BLaER1 treated with 17β-estradiol and CSF1 and Interleukin-3, amounts not matched to agents 10 nM and 100 nM (cell line): ENCODE data around the gene RGS5.

Experiments
- H3K27ac ChIP-seq, 11 experiments: shearing (Covaris generic); formaldehyde crosslinking; 2 replicates each; pipeline ENCODE4 v1.8.1; 2022
- H3K27me3 ChIP-seq, 11 experiments: shearing (Covaris generic); formaldehyde crosslinking; 2 replicates each; pipeline ENCODE4 v1.8.1; 2022
- H3K36me3 ChIP-seq, 11 experiments: shearing (Covaris generic); formaldehyde crosslinking; 2 replicates each; pipeline ENCODE4 v1.8.1; 2022
- H3K4me1 ChIP-seq, 10 experiments: shearing (Covaris generic); formaldehyde crosslinking; 2 replicates each; pipeline ENCODE4 v1.8.1; 2022
- H3K4me2 ChIP-seq, 11 experiments: shearing (Covaris generic); formaldehyde crosslinking; 2 replicates each; pipeline ENCODE4 v1.8.1; 2022
- H3K4me3 ChIP-seq, 10 experiments: shearing (Covaris generic); formaldehyde crosslinking; 2 replicates each; pipeline ENCODE4 v1.8.1; 2022
- H3K9ac ChIP-seq, 11 experiments: shearing (Covaris generic); formaldehyde crosslinking; 2 replicates each; pipeline ENCODE4 v1.8.1; 2022
- H3K9me3 ChIP-seq, 11 experiments: shearing (Covaris generic); formaldehyde crosslinking; replicated peaks in 1 of 11; 2 replicates each; pipeline ENCODE4 v1.8.1; 2022
- H4K20me1 ChIP-seq, 11 experiments: shearing (Covaris generic); formaldehyde crosslinking; 2 replicates each; pipeline ENCODE4 v1.8.1; 2022
- Cebpa-rat ChIP-seq, 11 experiments: shearing (Covaris generic); IDR thresholded peaks; 2 replicates each; pipeline ENCODE4 v1.8.1; 2022

The RGS5 gene

GRCh38 chr1:163131981-163132380 is 70.7 kb downstream of the RGS5 start:
- no peak overlapping the region for H3K9ac ChIP-seq
- H3K4me1 ChIP-seq: no peaks in the 10 kb centered on the region
- H3K4me3 ChIP-seq: no peak overlapping the region
- no peaks in the 10 kb centered on the region for H3K36me3 ChIP-seq
- H3K27ac ChIP-seq: no peak overlapping the region
- no peaks in the 10 kb centered on the region for H3K27me3 ChIP-seq
- no peak for TF ChIP-seq Cebpa-rat (IDR thresholded peaks at IDR 0.05)
- H3K4me2 ChIP-seq: no peak overlapping the region
- H3K9me3 ChIP-seq: no peaks in the 10 kb centered on the region
- no peaks in the 10 kb centered on the region for H4K20me1 ChIP-seq

DNA sequence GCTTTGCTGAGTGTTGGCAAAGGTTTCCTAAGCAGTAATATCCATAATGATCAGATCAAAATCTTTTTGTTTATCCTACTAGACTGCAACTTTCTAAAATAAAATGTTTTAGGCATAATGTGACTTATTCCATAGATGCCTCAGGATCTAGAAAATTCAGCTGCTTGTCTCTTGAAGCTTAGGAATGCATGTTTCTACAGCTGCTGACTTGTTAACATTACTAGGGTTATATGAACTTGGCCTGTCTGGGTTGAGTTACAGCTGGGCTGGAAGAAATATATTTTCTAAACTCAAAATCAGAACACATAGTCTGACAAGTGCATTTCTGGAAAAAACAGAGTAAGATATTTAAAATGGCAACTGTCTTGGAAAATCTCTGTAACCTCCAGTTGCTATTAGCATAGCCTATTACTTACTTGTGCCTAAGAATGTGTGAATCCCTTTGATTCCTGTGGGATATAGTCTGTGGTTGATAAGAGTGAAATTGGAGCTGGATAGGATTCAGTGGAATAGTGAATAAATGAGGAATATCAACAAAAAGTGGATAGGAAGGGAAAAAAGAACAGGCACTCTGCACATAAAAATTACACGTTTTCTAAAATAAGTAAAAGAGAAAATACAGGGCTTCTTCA is 72.4 kb downstream of the RGS5 start:
- Histone ChIP-seq H3K27me3 (no peaks in the 10 kb centered on the region), H3K4me2 (no peak overlapping the region), H3K9me3 (no peaks in the 10 kb centered on the region), H3K9ac (no peak overlapping the region), H3K4me1 (no peaks in the 10 kb centered on the region), H3K27ac (no peak overlapping the region), H3K36me3 (no peaks in the 10 kb centered on the region), H3K4me3 (no peak overlapping the region), H4K20me1 (no peaks in the 10 kb centered on the region)
- no peak for TF ChIP-seq Cebpa-rat (IDR thresholded peaks at IDR 0.05)

DNA sequence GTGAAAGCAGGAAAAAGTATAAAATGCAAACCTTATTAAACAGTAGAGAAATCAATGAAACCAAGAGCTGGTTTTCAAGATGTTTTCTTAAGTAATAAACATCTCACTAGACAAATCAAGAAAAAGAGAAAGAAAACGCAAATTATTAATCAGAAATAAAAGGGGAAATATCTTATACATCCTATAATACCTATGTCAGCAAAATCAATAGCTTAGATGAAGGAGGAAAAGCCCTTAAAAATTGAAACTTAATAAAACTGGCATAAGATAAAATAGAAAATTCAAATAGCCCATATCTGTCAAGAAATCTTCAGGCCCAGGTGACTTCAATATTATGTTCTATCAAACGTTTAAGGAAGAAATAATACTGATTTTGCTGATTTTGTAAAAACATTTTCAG is 74.4 kb downstream of the RGS5 start:
- no peaks in the 10 kb centered on the region for H3K27me3 ChIP-seq
- no peak for TF ChIP-seq Cebpa-rat (IDR thresholded peaks at IDR 0.05)

DNA sequence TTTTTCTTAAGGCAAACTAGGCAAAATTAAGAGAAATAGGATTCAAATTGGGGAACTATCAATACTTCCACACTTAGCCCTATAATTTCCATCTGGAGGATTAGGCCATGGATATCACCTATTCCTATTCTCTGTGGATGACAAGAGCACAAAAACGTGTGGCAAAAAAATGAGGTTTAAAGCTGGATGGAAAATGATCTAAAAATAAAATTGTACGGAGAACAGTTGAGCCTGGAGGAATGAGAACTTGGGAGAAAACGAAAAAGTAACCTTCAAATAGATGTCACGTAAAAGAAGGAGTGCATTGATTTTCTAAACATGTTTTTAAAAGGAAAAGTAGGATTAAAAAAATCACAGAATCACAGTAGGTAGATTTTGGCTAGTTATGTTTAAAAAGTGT is 77.9 kb downstream of the RGS5 start:
- Histone ChIP-seq H3K27me3 (no peaks in the 10 kb centered on the region), H3K9me3 (no peaks in the 10 kb centered on the region), H3K4me2 (no peak overlapping the region), H3K27ac (no peak overlapping the region), H3K9ac (no peak overlapping the region), H3K4me3 (no peak overlapping the region), H3K4me1 (no peaks in the 10 kb centered on the region), H3K36me3 (no peaks in the 10 kb centered on the region), H4K20me1 (no peaks in the 10 kb centered on the region)
- no peak for TF ChIP-seq Cebpa-rat (IDR thresholded peaks at IDR 0.05)

More for the DNA sequence above, 74.4 kb downstream of the RGS5 start:
- H3K9ac ChIP-seq: no peak overlapping the region
- no peaks in the 10 kb centered on the region for H3K9me3 ChIP-seq
- no peaks in the 10 kb centered on the region for H3K36me3 ChIP-seq
- no peaks in the 10 kb centered on the region for H4K20me1 ChIP-seq
- no peak overlapping the region for H3K4me2 ChIP-seq
- H3K27ac ChIP-seq: no peak overlapping the region
- no peaks in the 10 kb centered on the region for H3K4me1 ChIP-seq
- H3K4me3 ChIP-seq: no peak overlapping the region

DNA sequence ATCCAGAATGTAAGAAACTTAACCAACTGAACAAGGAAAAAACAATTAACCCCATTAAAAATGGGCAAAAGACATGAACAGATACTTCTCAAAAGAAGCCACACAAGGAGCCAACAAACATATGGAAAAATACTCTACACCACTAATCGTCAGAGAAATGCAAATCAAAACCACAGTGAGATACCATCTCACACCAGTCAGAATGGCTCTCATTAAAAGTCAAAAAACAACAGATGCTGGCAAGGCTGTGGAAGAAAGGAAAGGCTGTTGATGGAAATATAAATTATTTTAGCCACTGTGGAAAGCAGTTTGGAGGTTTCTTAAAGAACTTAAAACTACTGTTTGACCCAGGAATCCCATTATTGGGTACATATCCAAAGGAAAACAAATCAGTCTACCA is 82.3 kb downstream of the RGS5 start:
- H4K20me1 ChIP-seq: no peaks in the 10 kb centered on the region
- H3K4me1 ChIP-seq: no peaks in the 10 kb centered on the region
- H3K27ac ChIP-seq: no peak overlapping the region
- H3K27me3 ChIP-seq: no peaks in the 10 kb centered on the region
- no peaks in the 10 kb centered on the region for H3K36me3 ChIP-seq
- TF ChIP-seq Cebpa-rat (IDR thresholded peaks at IDR 0.05): no peak
- no peak overlapping the region for H3K4me2 ChIP-seq
- H3K9me3 ChIP-seq: no peaks in the 10 kb centered on the region
- H3K9ac ChIP-seq: no peak overlapping the region
- no peak overlapping the region for H3K4me3 ChIP-seq

GRCh38 chr1:163119707-163120106 is 83.0 kb downstream of the RGS5 start:
- TF ChIP-seq Cebpa-rat (IDR thresholded peaks at IDR 0.05): no peak
- H3K9ac ChIP-seq: no peak overlapping the region
- H4K20me1 ChIP-seq: no peaks in the 10 kb centered on the region
- H3K4me3 ChIP-seq: no peak overlapping the region
- H3K4me1 ChIP-seq: no peaks in the 10 kb centered on the region
- no peak overlapping the region for H3K27ac ChIP-seq
- no peaks in the 10 kb centered on the region for H3K36me3 ChIP-seq
- H3K4me2 ChIP-seq: no peak overlapping the region
- no peaks in the 10 kb centered on the region for H3K27me3 ChIP-seq
- no peaks in the 10 kb centered on the region for H3K9me3 ChIP-seq

DNA sequence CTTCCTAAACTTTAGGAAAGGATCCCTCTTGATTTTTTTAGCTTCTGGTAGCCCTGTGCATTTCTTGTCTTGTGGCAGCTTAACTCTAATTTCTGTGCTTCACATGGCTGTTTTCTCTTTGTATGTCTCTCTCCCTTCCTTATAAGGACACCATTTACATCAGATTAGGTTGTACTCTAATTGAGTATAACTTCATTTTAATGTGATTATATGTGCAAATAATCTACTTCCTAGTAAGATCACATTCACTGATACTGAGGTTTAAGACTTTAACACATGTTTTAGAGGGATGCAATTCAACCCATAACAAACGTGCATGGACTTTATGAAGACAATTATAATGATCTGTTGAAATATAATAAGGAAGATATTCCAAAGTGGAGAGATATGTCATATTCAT is 86.8 kb downstream of the RGS5 start:
- Histone ChIP-seq H3K27ac (no peak overlapping the region), H3K9me3 (no peaks in the 10 kb centered on the region)

GRCh38 chr1:163107655-163108054 is 95.1 kb downstream of the RGS5 start:
- Histone ChIP-seq H3K9ac (no peak overlapping the region), H3K4me3 (no peak overlapping the region), H3K4me1 (peaks cover 0 to 12% (median 8%) of the 10 kb centered on the region in 10 experiments; a peak in 12 of 20 replicates), H3K27me3 (no peaks in the 10 kb centered on the region), H3K27ac (no peak overlapping the region), H3K36me3 (no peaks in the 10 kb centered on the region), H3K9me3 (peaks cover 7 to 33% (median 20%) of the 10 kb centered on the region in 11 experiments; a peak in 19 of 22 replicates), H3K4me2 (no peak overlapping the region), H4K20me1 (no peaks in the 10 kb centered on the region)
- no peak for TF ChIP-seq Cebpa-rat (IDR thresholded peaks at IDR 0.05)

More for the DNA sequence above, 86.8 kb downstream of the RGS5 start:
- Histone ChIP-seq H4K20me1 (no peaks in the 10 kb centered on the region), H3K36me3 (no peaks in the 10 kb centered on the region), H3K4me1 (no peaks in the 10 kb centered on the region), H3K9ac (no peak overlapping the region), H3K4me2 (no peak overlapping the region), H3K4me3 (no peak overlapping the region), H3K27me3 (no peaks in the 10 kb centered on the region)
- no peak for TF ChIP-seq Cebpa-rat (IDR thresholded peaks at IDR 0.05)

GRCh38 chr1:163106364-163106987 is 96.2 kb downstream of the RGS5 start:
- no peak overlapping the region for H3K4me2 ChIP-seq
- no peak overlapping the region for H3K9ac ChIP-seq
- H3K4me1 ChIP-seq: peaks cover 0 to 12% (median 8%) of the 10 kb centered on the region in 10 experiments; a peak in 12 of 20 replicates
- H3K27me3 ChIP-seq: no peaks in the 10 kb centered on the region
- peaks cover 7 to 33% (median 20%) of the 10 kb centered on the region in 11 experiments; a peak in 19 of 22 replicates for H3K9me3 ChIP-seq
- no peaks in the 10 kb centered on the region for H4K20me1 ChIP-seq
- no peak overlapping the region for H3K4me3 ChIP-seq
- no peak overlapping the region for H3K27ac ChIP-seq
- no peak for TF ChIP-seq Cebpa-rat (IDR thresholded peaks at IDR 0.05)
- no peaks in the 10 kb centered on the region for H3K36me3 ChIP-seq
